Measurements from ENCODE around the gene SLC6A13. TPM values are rescaled to one million over a fixed set of nuclear protein-coding genes. Genes with fewer than 3 reads are reported as not detected.

The SLC6A13 gene
- total RNA-seq, 1 experiment from 2014 or later = 0.37 TPM

DNA sequence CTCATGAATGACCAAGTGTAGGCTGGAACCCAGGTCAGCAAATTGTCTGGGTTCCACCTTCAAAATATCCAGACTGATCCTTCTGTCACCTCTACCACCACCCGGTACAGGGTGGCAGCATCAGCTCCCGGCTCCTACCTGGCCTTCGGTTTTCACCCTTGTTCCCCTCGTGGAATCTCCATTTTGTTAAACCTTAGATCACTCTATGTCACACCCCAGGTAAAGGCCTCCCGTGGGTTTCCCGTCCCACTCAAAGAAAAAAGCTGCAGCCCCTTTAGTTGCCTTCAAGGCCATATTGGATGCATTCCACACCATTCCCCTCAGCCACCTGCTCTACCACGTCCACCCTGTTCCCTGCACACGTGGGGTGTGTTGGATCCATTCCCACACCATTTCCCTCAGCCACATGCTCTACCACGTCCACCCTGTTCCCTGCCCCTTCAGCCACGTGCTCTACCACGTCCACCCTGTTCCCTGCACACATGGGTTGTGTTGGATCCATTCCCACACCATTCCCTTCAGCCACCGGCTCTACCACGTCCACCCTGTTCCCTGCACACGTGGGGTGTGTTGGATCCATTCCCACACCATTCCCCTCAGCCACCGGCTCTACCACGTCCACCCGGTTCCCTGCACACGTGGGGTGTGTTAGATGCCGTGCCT lies 23.8 kb downstream of the SLC6A13 start (continued):
- TF ChIP-seq, protein P1, sequence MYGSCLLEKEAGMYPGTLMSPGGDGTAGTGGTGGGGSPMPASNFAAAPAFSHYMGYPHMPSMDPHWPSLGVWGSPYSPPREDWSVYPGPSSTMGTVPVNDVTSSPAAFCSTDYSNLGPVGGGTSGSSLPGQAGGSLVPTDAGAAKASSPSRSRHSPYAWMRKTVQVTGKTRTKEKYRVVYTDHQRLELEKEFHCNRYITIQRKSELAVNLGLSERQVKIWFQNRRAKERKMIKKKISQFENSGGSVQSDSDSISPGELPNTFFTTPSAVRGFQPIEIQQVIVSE (CRISPR knock-in tag; IDR thresholded peaks at IDR 0.05; ENCODE audit: borderline replicate concordance) = no peak
- TF ChIP-seq TCF7 (CRISPR knock-in tag; IDR thresholded peaks at IDR 0.05; ENCODE audit: low read depth) (no peak), JAZF1 (CRISPR knock-in tag; IDR thresholded peaks at IDR 0.05) (no peak), ELF4 (CRISPR knock-in tag; IDR thresholded peaks at IDR 0.05; ENCODE audit: low read depth) (no peak), JUN (CRISPR knock-in tag; IDR thresholded peaks at IDR 0.05) (no peak), ZNF219 (CRISPR knock-in tag; IDR thresholded peaks at IDR 0.05; ENCODE audit: borderline replicate concordance) (no peak), MYBL2 (CRISPR knock-in tag; IDR thresholded peaks at IDR 0.05) (no peak), CREB1 (CRISPR knock-in tag; IDR thresholded peaks at IDR 0.05) (no peak), FOXJ3 (CRISPR knock-in tag; IDR thresholded peaks at IDR 0.05; ENCODE audit: borderline replicate concordance) (no peak), NR2C2 (CRISPR knock-in tag; IDR thresholded peaks at IDR 0.05) (no peak)
- TF ChIP-seq, protein P2, sequence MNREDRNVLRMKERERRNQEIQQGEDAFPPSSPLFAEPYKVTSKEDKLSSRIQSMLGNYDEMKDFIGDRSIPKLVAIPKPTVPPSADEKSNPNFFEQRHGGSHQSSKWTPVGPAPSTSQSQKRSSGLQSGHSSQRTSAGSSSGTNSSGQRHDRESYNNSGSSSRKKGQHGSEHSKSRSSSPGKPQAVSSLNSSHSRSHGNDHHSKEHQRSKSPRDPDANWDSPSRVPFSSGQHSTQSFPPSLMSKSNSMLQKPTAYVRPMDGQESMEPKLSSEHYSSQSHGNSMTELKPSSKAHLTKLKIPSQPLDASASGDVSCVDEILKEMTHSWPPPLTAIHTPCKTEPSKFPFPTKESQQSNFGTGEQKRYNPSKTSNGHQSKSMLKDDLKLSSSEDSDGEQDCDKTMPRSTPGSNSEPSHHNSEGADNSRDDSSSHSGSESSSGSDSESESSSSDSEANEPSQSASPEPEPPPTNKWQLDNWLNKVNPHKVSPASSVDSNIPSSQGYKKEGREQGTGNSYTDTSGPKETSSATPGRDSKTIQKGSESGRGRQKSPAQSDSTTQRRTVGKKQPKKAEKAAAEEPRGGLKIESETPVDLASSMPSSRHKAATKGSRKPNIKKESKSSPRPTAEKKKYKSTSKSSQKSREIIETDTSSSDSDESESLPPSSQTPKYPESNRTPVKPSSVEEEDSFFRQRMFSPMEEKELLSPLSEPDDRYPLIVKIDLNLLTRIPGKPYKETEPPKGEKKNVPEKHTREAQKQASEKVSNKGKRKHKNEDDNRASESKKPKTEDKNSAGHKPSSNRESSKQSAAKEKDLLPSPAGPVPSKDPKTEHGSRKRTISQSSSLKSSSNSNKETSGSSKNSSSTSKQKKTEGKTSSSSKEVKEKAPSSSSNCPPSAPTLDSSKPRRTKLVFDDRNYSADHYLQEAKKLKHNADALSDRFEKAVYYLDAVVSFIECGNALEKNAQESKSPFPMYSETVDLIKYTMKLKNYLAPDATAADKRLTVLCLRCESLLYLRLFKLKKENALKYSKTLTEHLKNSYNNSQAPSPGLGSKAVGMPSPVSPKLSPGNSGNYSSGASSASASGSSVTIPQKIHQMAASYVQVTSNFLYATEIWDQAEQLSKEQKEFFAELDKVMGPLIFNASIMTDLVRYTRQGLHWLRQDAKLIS (CRISPR knock-in tag; IDR thresholded peaks at IDR 0.05; ENCODE audit: borderline replicate concordance) = no peak
- TF ChIP-seq, protein P3, sequence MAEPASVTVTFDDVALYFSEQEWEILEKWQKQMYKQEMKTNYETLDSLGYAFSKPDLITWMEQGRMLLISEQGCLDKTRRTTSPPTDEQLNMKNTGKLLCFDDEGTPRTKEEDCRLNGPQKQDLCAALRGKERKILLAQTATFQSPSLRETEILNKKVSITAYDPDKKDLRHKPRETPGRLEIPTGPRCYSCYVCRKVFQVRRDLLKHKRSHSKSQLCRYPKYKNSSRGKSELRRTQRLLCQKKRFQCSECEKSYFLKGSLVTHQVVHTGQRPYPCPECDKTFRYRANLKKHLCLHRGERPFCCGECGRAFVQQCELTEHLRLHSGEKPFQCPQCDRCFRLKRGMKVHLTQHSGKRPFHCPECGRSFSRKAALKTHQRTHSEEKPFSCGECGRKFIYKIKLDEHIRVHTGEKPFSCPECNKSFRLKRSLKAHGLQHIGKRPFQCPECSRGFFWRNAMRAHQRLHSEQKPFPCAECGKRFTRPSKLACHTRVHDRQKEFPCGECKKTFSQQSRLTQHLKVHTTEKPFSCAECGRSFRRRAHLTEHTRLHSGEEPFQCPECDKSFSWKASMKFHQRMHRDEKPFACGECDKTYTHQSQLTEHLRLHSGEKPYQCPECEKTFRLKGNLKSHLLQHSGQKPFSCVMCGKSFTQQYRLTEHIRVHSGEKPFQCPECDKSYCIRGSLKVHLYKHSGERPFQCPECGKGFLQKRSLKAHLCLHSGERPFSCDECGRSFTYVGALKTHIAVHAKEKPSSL (CRISPR knock-in tag; conservative IDR thresholded peaks at IDR 0.05) = no peak
- TF ChIP-seq, protein P4, sequence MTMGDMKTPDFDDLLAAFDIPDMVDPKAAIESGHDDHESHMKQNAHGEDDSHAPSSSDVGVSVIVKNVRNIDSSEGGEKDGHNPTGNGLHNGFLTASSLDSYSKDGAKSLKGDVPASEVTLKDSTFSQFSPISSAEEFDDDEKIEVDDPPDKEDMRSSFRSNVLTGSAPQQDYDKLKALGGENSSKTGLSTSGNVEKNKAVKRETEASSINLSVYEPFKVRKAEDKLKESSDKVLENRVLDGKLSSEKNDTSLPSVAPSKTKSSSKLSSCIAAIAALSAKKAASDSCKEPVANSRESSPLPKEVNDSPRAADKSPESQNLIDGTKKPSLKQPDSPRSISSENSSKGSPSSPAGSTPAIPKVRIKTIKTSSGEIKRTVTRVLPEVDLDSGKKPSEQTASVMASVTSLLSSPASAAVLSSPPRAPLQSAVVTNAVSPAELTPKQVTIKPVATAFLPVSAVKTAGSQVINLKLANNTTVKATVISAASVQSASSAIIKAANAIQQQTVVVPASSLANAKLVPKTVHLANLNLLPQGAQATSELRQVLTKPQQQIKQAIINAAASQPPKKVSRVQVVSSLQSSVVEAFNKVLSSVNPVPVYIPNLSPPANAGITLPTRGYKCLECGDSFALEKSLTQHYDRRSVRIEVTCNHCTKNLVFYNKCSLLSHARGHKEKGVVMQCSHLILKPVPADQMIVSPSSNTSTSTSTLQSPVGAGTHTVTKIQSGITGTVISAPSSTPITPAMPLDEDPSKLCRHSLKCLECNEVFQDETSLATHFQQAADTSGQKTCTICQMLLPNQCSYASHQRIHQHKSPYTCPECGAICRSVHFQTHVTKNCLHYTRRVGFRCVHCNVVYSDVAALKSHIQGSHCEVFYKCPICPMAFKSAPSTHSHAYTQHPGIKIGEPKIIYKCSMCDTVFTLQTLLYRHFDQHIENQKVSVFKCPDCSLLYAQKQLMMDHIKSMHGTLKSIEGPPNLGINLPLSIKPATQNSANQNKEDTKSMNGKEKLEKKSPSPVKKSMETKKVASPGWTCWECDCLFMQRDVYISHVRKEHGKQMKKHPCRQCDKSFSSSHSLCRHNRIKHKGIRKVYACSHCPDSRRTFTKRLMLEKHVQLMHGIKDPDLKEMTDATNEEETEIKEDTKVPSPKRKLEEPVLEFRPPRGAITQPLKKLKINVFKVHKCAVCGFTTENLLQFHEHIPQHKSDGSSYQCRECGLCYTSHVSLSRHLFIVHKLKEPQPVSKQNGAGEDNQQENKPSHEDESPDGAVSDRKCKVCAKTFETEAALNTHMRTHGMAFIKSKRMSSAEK (CRISPR knock-in tag; IDR thresholded peaks at IDR 0.05; ENCODE audit: borderline replicate concordance) = no peak
- TF ChIP-seq, protein P5, sequence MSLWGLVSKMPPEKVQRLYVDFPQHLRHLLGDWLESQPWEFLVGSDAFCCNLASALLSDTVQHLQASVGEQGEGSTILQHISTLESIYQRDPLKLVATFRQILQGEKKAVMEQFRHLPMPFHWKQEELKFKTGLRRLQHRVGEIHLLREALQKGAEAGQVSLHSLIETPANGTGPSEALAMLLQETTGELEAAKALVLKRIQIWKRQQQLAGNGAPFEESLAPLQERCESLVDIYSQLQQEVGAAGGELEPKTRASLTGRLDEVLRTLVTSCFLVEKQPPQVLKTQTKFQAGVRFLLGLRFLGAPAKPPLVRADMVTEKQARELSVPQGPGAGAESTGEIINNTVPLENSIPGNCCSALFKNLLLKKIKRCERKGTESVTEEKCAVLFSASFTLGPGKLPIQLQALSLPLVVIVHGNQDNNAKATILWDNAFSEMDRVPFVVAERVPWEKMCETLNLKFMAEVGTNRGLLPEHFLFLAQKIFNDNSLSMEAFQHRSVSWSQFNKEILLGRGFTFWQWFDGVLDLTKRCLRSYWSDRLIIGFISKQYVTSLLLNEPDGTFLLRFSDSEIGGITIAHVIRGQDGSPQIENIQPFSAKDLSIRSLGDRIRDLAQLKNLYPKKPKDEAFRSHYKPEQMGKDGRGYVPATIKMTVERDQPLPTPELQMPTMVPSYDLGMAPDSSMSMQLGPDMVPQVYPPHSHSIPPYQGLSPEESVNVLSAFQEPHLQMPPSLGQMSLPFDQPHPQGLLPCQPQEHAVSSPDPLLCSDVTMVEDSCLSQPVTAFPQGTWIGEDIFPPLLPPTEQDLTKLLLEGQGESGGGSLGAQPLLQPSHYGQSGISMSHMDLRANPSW (CRISPR knock-in tag; conservative IDR thresholded peaks at IDR 0.05; ENCODE audit: low read depth) = no peak

Measured in WTC11 (cell line).